Measurements from ENCODE around the gene THOC7.

The THOC7 gene

GRCh38 chr3:63830526-63830925, 33.1 kb downstream of the THOC7 start:
- no peak overlapping the region for H3K4me3 Mint-ChIP-seq
- H3K36me3 Mint-ChIP-seq (ENCODE audit: low read depth), result peaks cover 48% of the 10 kb centered on the region
- H3K9me3 Mint-ChIP-seq, result no peaks in the 10 kb centered on the region
- no peaks in the 10 kb centered on the region for H3K4me1 Mint-ChIP-seq (ENCODE audit: low read depth)
- no peaks in the 10 kb centered on the region for H3K27me3 Mint-ChIP-seq
- no peak overlapping the region for H3K27ac Mint-ChIP-seq

- Mint-ChIP-seq H3K27ac (no peak overlapping the region), H3K4me1 (ENCODE audit: low read depth) (no peaks in the 10 kb centered on the region)
Measured at GRCh38 chr3:63824309-63824708, 39.3 kb downstream of the THOC7 start.

GRCh38 chr3:63819151-63819398, 44.5 kb downstream of the THOC7 start, which contains the start of gene C3orf49:
C3orf49 (plus strand) TSS chr3:63819299; CDS start chr3:63819472, 173 bp downstream.
- Mint-ChIP-seq H3K27me3 (no peaks in the 10 kb centered on the region), H3K9me3 (no peaks in the 10 kb centered on the region), H3K27ac (no peak within 1 kb of the TSS), H3K36me3 (ENCODE audit: low read depth) (no peaks in the 10 kb centered on the region), H3K4me3 (no peak within 1 kb of the TSS), H3K4me1 (ENCODE audit: low read depth) (no peaks in the 10 kb centered on the region)

More at GRCh38 chr3:63824309-63824708, 39.3 kb downstream of the THOC7 start:
- Mint-ChIP-seq H3K4me3 (no peak overlapping the region), H3K27me3 (no peaks in the 10 kb centered on the region), H3K36me3 (ENCODE audit: low read depth) (peaks cover 17% of the 10 kb centered on the region), H3K9me3 (no peaks in the 10 kb centered on the region)

GRCh38 chr3:63818282-63819150, 45.1 kb downstream of the THOC7 start:
- H3K36me3 Mint-ChIP-seq (ENCODE audit: low read depth), result no peaks in the 10 kb centered on the region
- H3K27me3 Mint-ChIP-seq, result no peaks in the 10 kb centered on the region
- H3K27ac Mint-ChIP-seq, result no peak overlapping the region
- H3K9me3 Mint-ChIP-seq, result no peaks in the 10 kb centered on the region
- no peak overlapping the region for H3K4me3 Mint-ChIP-seq
- H3K4me1 Mint-ChIP-seq (ENCODE audit: low read depth), result no peaks in the 10 kb centered on the region

- Mint-ChIP-seq H3K27me3 (no peaks in the 10 kb centered on the region), H3K27ac (peak overlapping the region; percentile 15), H3K4me1 (ENCODE audit: low read depth) (no peaks in the 10 kb centered on the region), H3K4me3 (no peak overlapping the region), H3K36me3 (ENCODE audit: low read depth) (no peaks in the 10 kb centered on the region), H3K9me3 (no peaks in the 10 kb centered on the region)
Measured at GRCh38 chr3:63817225-63817624, 46.4 kb downstream of the THOC7 start.

- Mint-ChIP-seq H3K36me3 (ENCODE audit: low read depth) (no peaks in the 10 kb centered on the region), H3K27me3 (no peaks in the 10 kb centered on the region), H3K27ac (no peak overlapping the region), H3K4me3 (no peak overlapping the region), H3K4me1 (ENCODE audit: low read depth) (no peaks in the 10 kb centered on the region), H3K9me3 (no peaks in the 10 kb centered on the region)
Measured at GRCh38 chr3:63814237-63814636, 49.4 kb downstream of the THOC7 start.

GRCh38 chr3:63809607-63810006, 54.0 kb downstream of the THOC7 start:
- Mint-ChIP-seq H3K4me3 (no peak overlapping the region), H3K27me3 (no peaks in the 10 kb centered on the region), H3K9me3 (no peaks in the 10 kb centered on the region), H3K36me3 (ENCODE audit: low read depth) (no peaks in the 10 kb centered on the region), H3K4me1 (ENCODE audit: low read depth) (no peaks in the 10 kb centered on the region), H3K27ac (no peak overlapping the region)

GRCh38 chr3:63808633-63809032, 55.0 kb downstream of the THOC7 start:
- no peaks in the 10 kb centered on the region for H3K27me3 Mint-ChIP-seq
- H3K4me3 Mint-ChIP-seq, result no peak overlapping the region
- H3K9me3 Mint-ChIP-seq, result no peaks in the 10 kb centered on the region
- no peaks in the 10 kb centered on the region for H3K36me3 Mint-ChIP-seq (ENCODE audit: low read depth)
- no peak overlapping the region for H3K27ac Mint-ChIP-seq
- H3K4me1 Mint-ChIP-seq (ENCODE audit: low read depth), result no peaks in the 10 kb centered on the region

- H3K36me3 Mint-ChIP-seq (ENCODE audit: low read depth), result no peaks in the 10 kb centered on the region
- H3K9me3 Mint-ChIP-seq, result no peaks in the 10 kb centered on the region
- H3K4me1 Mint-ChIP-seq (ENCODE audit: low read depth), result no peaks in the 10 kb centered on the region
- no peak overlapping the region for H3K27ac Mint-ChIP-seq
- H3K27me3 Mint-ChIP-seq, result no peaks in the 10 kb centered on the region
- H3K4me3 Mint-ChIP-seq, result no peak overlapping the region
Measured at GRCh38 chr3:63807961-63808565, 55.5 kb downstream of the THOC7 start.

GRCh38 chr3:63803911-63804310, 59.7 kb downstream of the THOC7 start:
- H3K27me3 Mint-ChIP-seq, result no peaks in the 10 kb centered on the region
- no peaks in the 10 kb centered on the region for H3K4me1 Mint-ChIP-seq (ENCODE audit: low read depth)
- no peaks in the 10 kb centered on the region for H3K9me3 Mint-ChIP-seq
- no peaks in the 10 kb centered on the region for H3K36me3 Mint-ChIP-seq (ENCODE audit: low read depth)
- no peak overlapping the region for H3K4me3 Mint-ChIP-seq
- H3K27ac Mint-ChIP-seq, result no peak overlapping the region

GRCh38 chr3:63800097-63800496, 63.5 kb downstream of the THOC7 start:
- Mint-ChIP-seq H3K27me3 (peaks cover 6% of the 10 kb centered on the region), H3K4me1 (ENCODE audit: low read depth) (no peaks in the 10 kb centered on the region), H3K36me3 (ENCODE audit: low read depth) (no peaks in the 10 kb centered on the region), H3K4me3 (no peak overlapping the region), H3K27ac (no peak overlapping the region), H3K9me3 (no peaks in the 10 kb centered on the region)

- no peaks in the 10 kb centered on the region for H3K9me3 Mint-ChIP-seq
- no peaks in the 10 kb centered on the region for H3K4me1 Mint-ChIP-seq (ENCODE audit: low read depth)
- H3K27me3 Mint-ChIP-seq, result peaks cover 6% of the 10 kb centered on the region
- H3K4me3 Mint-ChIP-seq, result no peak overlapping the region
- no peak overlapping the region for H3K27ac Mint-ChIP-seq
- no peaks in the 10 kb centered on the region for H3K36me3 Mint-ChIP-seq (ENCODE audit: low read depth)
Measured at GRCh38 chr3:63798949-63799348, 64.7 kb downstream of the THOC7 start.

- H3K27me3 Mint-ChIP-seq, result peaks cover 6% of the 10 kb centered on the region
- no peak overlapping the region for H3K4me3 Mint-ChIP-seq
- H3K27ac Mint-ChIP-seq, result no peak overlapping the region
- H3K4me1 Mint-ChIP-seq (ENCODE audit: low read depth), result no peaks in the 10 kb centered on the region
- no peaks in the 10 kb centered on the region for H3K36me3 Mint-ChIP-seq (ENCODE audit: low read depth)
- no peaks in the 10 kb centered on the region for H3K9me3 Mint-ChIP-seq
Measured at GRCh38 chr3:63798544-63798943, 65.1 kb downstream of the THOC7 start.

GRCh38 chr3:63795438-63795837, 68.2 kb downstream of the THOC7 start:
- no peaks in the 10 kb centered on the region for H3K36me3 Mint-ChIP-seq (ENCODE audit: low read depth)
- H3K4me3 Mint-ChIP-seq, result no peak overlapping the region
- no peaks in the 10 kb centered on the region for H3K4me1 Mint-ChIP-seq (ENCODE audit: low read depth)
- peaks cover 6% of the 10 kb centered on the region for H3K27me3 Mint-ChIP-seq
- no peak overlapping the region for H3K27ac Mint-ChIP-seq
- H3K9me3 Mint-ChIP-seq, result no peaks in the 10 kb centered on the region

- no peaks in the 10 kb centered on the region for H3K9me3 Mint-ChIP-seq
- H3K27ac Mint-ChIP-seq, result no peak overlapping the region
- H3K27me3 Mint-ChIP-seq, result peaks cover 6% of the 10 kb centered on the region
- no peak overlapping the region for H3K4me3 Mint-ChIP-seq
- H3K4me1 Mint-ChIP-seq (ENCODE audit: low read depth), result no peaks in the 10 kb centered on the region
- H3K36me3 Mint-ChIP-seq (ENCODE audit: low read depth), result no peaks in the 10 kb centered on the region
Measured at GRCh38 chr3:63791974-63792373, 71.6 kb downstream of the THOC7 start.
